K562 (cell line): ENCODE data around the gene DBNL.

Source experiments
- POLR2A ChIP-seq: fragments of 450-650 bp; conservative IDR thresholded peaks from 2 replicates; pipeline ENCODE4 v1.6.1; 2016
- RCOR1 ChIP-seq, 2 experiments: IDR thresholded peaks; 2 replicates each; pipeline ENCODE4 v1.6.1; 2012; ENCODE audit warnings: low read depth in 2 of 2, low read length in 2 of 2, borderline replicate concordance in 1 of 2, improper control_type of control experiment in 1 of 2
- RFX1 ChIP-seq: fragments of 450-650 bp; IDR thresholded peaks from 2 replicates; pipeline ENCODE4 v1.6.1; 2016; ENCODE audit warnings: mild to moderate bottlenecking, moderate library complexity
- SRF ChIP-seq, 2 experiments: fragments of 250-450, 450-650 bp in 1 of 2; sonication (Bioruptor Pico) in 1 of 2; sonication (generic) in 1 of 2; formaldehyde crosslinking; IDR thresholded peaks; 2 replicates each; pipeline versions ENCODE4 v1.5.0 to v1.5.1; 2020 to 2022; ENCODE audit warnings: mild to moderate bottlenecking in 1 of 2, missing genetic modification reagents in 1 of 2
- ZBTB8A ChIP-seq: fragments of 450-650 bp; IDR thresholded peaks from 2 replicates; pipeline ENCODE4 v1.6.1; 2018; ENCODE audit warnings: mild to moderate bottlenecking, moderate library complexity; ENCODE audit not compliant: partially characterized antibody
- TF ChIP-seq, protein P1 (sequence below), 3 experiments: IDR thresholded peaks in 2 of 3; conservative IDR thresholded peaks in 1 of 3; 2 replicates each; pipeline ENCODE4 v1.5.1; 2011 to 2012; ENCODE audit warnings: low read length in 3 of 3, mild to moderate bottlenecking in 3 of 3, control low read depth in 2 of 3, improper control_type of control experiment in 1 of 3, inconsistent platforms in 1 of 3, low read depth in 1 of 3, mixed read lengths in 1 of 3, moderate library complexity in 1 of 3; ENCODE audit not compliant: insufficient read depth in 2 of 3

DNA sequence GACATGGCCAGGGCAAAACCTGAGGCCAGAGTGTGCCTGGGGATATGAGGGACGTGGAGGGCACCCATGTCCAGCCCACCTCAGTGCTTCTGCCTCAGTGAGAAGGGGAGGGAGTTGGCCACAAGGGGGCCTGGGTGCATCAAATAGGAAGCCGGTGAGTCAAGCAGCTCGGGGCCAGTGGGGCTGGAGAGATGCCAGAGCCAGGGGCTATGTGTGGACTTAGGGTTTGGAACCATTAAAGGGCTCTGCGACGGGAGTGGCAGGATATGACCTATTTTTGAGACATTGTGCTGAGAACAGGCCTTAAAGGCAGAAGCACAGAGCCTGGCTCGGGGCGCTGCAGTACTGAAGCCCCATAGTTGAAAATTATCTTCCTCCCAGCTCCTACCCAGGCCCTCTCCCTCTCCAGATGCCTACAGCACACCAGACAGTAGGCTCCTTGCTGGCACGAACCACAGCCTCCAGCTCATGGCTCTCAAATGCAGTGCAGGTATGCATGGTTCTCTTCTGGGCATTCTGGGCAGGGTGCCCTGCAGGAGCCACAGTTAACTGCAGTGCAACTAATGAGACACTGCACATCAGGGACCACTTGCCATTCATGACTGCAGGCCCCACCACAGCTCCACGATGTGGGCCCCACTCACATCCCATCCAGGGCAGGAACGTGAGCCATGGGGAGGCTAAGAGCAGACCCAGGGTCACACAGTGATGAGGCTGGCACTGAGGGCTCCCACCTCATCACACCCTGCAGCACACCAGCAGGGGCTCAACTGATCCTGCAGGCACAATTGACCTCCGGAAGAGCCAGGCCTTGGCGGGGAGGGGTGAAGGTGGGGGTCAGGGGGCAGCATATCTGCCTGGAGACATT is 28.1 kb downstream of the DBNL start:
- TF ChIP-seq, protein P1, sequence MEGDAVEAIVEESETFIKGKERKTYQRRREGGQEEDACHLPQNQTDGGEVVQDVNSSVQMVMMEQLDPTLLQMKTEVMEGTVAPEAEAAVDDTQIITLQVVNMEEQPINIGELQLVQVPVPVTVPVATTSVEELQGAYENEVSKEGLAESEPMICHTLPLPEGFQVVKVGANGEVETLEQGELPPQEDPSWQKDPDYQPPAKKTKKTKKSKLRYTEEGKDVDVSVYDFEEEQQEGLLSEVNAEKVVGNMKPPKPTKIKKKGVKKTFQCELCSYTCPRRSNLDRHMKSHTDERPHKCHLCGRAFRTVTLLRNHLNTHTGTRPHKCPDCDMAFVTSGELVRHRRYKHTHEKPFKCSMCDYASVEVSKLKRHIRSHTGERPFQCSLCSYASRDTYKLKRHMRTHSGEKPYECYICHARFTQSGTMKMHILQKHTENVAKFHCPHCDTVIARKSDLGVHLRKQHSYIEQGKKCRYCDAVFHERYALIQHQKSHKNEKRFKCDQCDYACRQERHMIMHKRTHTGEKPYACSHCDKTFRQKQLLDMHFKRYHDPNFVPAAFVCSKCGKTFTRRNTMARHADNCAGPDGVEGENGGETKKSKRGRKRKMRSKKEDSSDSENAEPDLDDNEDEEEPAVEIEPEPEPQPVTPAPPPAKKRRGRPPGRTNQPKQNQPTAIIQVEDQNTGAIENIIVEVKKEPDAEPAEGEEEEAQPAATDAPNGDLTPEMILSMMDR (IDR thresholded peaks at IDR 0.05 in 2 of 3, conservative IDR thresholded peaks at IDR 0.05 in 1 of 3; ENCODE audit: insufficient read depth in 2 of 3, low read depth in 1 of 3, low read length in 3 of 3), result peak; percentile 77 to 87 (median 80)
- no peak for TF ChIP-seq POLR2A
- no peak for TF ChIP-seq ZBTB8A
- no peak for TF ChIP-seq SRF (CRISPR knock-in tag; IDR thresholded peaks at IDR 0.05)
- no peak for TF ChIP-seq RFX1
- TF ChIP-seq RCOR1 (IDR thresholded peaks at IDR 0.05; ENCODE audit: borderline replicate concordance in 1 of 2, low read depth in 2 of 2, low read length in 2 of 2), result 0 out of 4 replicates have a peak, but pooled peaks of 1 of the 2 experiments have one; percentile 26
